NCI-H345 treated with DMSO at 0.1 percent for 48 hours (cell line): Measurements from ENCODE around the gene LDB2.

ENCODE experiments used
- DNase-seq: peaks from one replicate; lab custom pipeline; 2025; ENCODE audit not compliant: unreplicated experiment; lab: John Stamatoyannopoulos, UW

Gene LDB2

GRCh38 chr4:16726368-16727050 is 171.9 kb downstream of the LDB2 start:
- no peak for DNase-seq

- no peak for DNase-seq
Measured at GRCh38 chr4:16725252-16725651, 173.2 kb downstream of the LDB2 start.

- DNase-seq = no peak
Measured at GRCh38 chr4:16722416-16722815, 176.0 kb downstream of the LDB2 start.

GRCh38 chr4:16721613-16722291 is 176.7 kb downstream of the LDB2 start:
- no peak for DNase-seq

GRCh38 chr4:16720761-16721160 is 177.7 kb downstream of the LDB2 start:
- no peak for DNase-seq

- DNase-seq = no peak
Measured at GRCh38 chr4:16717266-16717970, 181.0 kb downstream of the LDB2 start.

GRCh38 chr4:16715482-16715881 is 183.0 kb downstream of the LDB2 start:
- DNase-seq = no peak

- DNase-seq = no peak
Measured at GRCh38 chr4:16714191-16714590, 184.3 kb downstream of the LDB2 start.

- no peak for DNase-seq
Measured at GRCh38 chr4:16713696-16714095, 184.7 kb downstream of the LDB2 start.

GRCh38 chr4:16713271-16713670 is 185.2 kb downstream of the LDB2 start:
- DNase-seq = no peak

- DNase-seq = no peak
Measured at GRCh38 chr4:16710198-16710597, 188.2 kb downstream of the LDB2 start.

- no peak for DNase-seq
Measured at GRCh38 chr4:16707874-16708273, 190.6 kb downstream of the LDB2 start.

GRCh38 chr4:16706251-16706650 is 192.2 kb downstream of the LDB2 start:
- no peak for DNase-seq

GRCh38 chr4:16705341-16705740 is 193.1 kb downstream of the LDB2 start:
- DNase-seq = no peak

- no peak for DNase-seq
Measured at GRCh38 chr4:16704489-16704888, 194.0 kb downstream of the LDB2 start.

- no peak for DNase-seq
Measured at GRCh38 chr4:16695896-16696295, 202.5 kb downstream of the LDB2 start.

GRCh38 chr4:16694884-16695276 is 203.6 kb downstream of the LDB2 start:
- DNase-seq = no peak

GRCh38 chr4:16694173-16694883 is 204.1 kb downstream of the LDB2 start:
- no peak for DNase-seq

- DNase-seq = no peak
Measured at GRCh38 chr4:16693641-16694040, 204.8 kb downstream of the LDB2 start.

GRCh38 chr4:16692961-16693506 is 205.4 kb downstream of the LDB2 start:
- DNase-seq = no peak

- no peak for DNase-seq
Measured at GRCh38 chr4:16692524-16692923, 205.9 kb downstream of the LDB2 start.
